Ishikawa (cell line): ENCODE data around the gene STRA6.

Experiments
- CEBPB ChIP-seq: IDR thresholded peaks from 2 replicates; pipeline ENCODE4 v1.6.1; 2012
- CREB1 ChIP-seq: IDR thresholded peaks from 2 replicates; pipeline ENCODE4 v1.6.1; 2012; ENCODE audit warnings: low read depth
- EGR1 ChIP-seq: IDR thresholded peaks from 2 replicates; pipeline ENCODE4 v1.6.1; 2012
- EP300 ChIP-seq: IDR thresholded peaks from 2 replicates; pipeline ENCODE4 v1.6.1; 2012; ENCODE audit warnings: borderline replicate concordance
- FOXM1 ChIP-seq: IDR thresholded peaks from 2 replicates; pipeline ENCODE4 v1.6.1; 2012; ENCODE audit warnings: low read depth, borderline replicate concordance
- MAX ChIP-seq: IDR thresholded peaks from 2 replicates; pipeline ENCODE4 v1.6.1; 2012
- NFIC ChIP-seq: IDR thresholded peaks from 2 replicates; pipeline ENCODE4 v1.6.1; 2012
- RAD21 ChIP-seq: IDR thresholded peaks from 2 replicates; pipeline ENCODE4 v1.6.1; 2012; ENCODE audit warnings: low read depth
- REST ChIP-seq: IDR thresholded peaks from 2 replicates; pipeline ENCODE4 v1.6.1; 2012; ENCODE audit warnings: low read depth, mild to moderate bottlenecking
- TAF1 ChIP-seq: IDR thresholded peaks from 2 replicates; pipeline ENCODE4 v1.6.1; 2012; ENCODE audit warnings: low read depth, mild to moderate bottlenecking
- TCF12 ChIP-seq: IDR thresholded peaks from 2 replicates; pipeline ENCODE4 v1.6.1; 2012; ENCODE audit warnings: low read depth
- TEAD4 ChIP-seq: IDR thresholded peaks from 2 replicates; pipeline ENCODE4 v1.6.1; 2012
- USF1 ChIP-seq: IDR thresholded peaks from 2 replicates; pipeline ENCODE4 v1.6.1; 2012
- YY1 ChIP-seq: IDR thresholded peaks from 2 replicates; pipeline ENCODE4 v1.6.1; 2012; ENCODE audit warnings: low read depth
- ZBTB7A ChIP-seq: IDR thresholded peaks from 2 replicates; pipeline ENCODE4 v1.6.1; 2012; ENCODE audit warnings: low read depth

STRA6 gene

GRCh38 chr15:74211656-74212055 is 9.1 kb upstream of the STRA6 start:
- TF ChIP-seq CEBPB: no peak
- TF ChIP-seq EGR1: no peak
- no peak for TF ChIP-seq TAF1
- TF ChIP-seq RAD21: no peak
- no peak for TF ChIP-seq USF1
- no peak for TF ChIP-seq TEAD4
- TF ChIP-seq NFIC: no peak
- no peak for TF ChIP-seq CREB1
- TF ChIP-seq FOXM1: no peak
- no peak for TF ChIP-seq YY1

- TF ChIP-seq CEBPB (no peak), REST (no peak), RAD21 (no peak), FOXM1 (no peak), MAX (no peak), TAF1 (no peak), ZBTB7A (no peak), USF1 (no peak), CREB1 (no peak), TCF12 (no peak), YY1 (no peak), EGR1 (no peak), TEAD4 (no peak), NFIC (no peak), EP300 (no peak)
These were observed 8.1 kb upstream of the STRA6 start for GRCh38 chr15:74210729-74211128.

GRCh38 chr15:74209997-74210671 is 7.5 kb upstream of the STRA6 start:
- no peak for TF ChIP-seq ZBTB7A
- 0 out of 2 replicates have a peak, but pooled peaks have one; percentile 22 for TF ChIP-seq NFIC

GRCh38 chr15:74209560-74209958 is 7.0 kb upstream of the STRA6 start:
- TF ChIP-seq TAF1 (no peak), ZBTB7A (0 out of 2 replicates have a peak, but pooled peaks have one; percentile 1), MAX (no peak)

GRCh38 chr15:74208901-74209559 is 6.4 kb upstream of the STRA6 start:
- no peak for TF ChIP-seq REST
- TF ChIP-seq USF1: no peak
- TF ChIP-seq TAF1: no peak
- no peak for TF ChIP-seq TCF12
- no peak for TF ChIP-seq EGR1
- TF ChIP-seq MAX: no peak
- TF ChIP-seq RAD21: no peak
- 0 out of 2 replicates have a peak, but pooled peaks have one; percentile 19 for TF ChIP-seq NFIC
- TF ChIP-seq ZBTB7A: peak; percentile 28; the same call in 1 of the 2 replicates
- no peak for TF ChIP-seq CREB1
- TF ChIP-seq YY1: no peak
- no peak for TF ChIP-seq FOXM1
- no peak for TF ChIP-seq CEBPB
- TF ChIP-seq TEAD4: 0 out of 2 replicates have a peak, but pooled peaks have one; percentile 32
- TF ChIP-seq EP300: peak; percentile 33; the same call in 1 of the 2 replicates

- TF ChIP-seq FOXM1 (no peak), CEBPB (no peak), RAD21 (no peak), CREB1 (no peak), MAX (no peak), YY1 (no peak), NFIC (no peak), EP300 (no peak), ZBTB7A (no peak), USF1 (no peak), TCF12 (no peak)
These were observed 5.9 kb upstream of the STRA6 start for GRCh38 chr15:74208496-74208895.
